ENCODE data around the gene P2RY6.

Gene P2RY6

GRCh38 chr11:73237471-73238290 is 34.5 kb upstream of the P2RY6 start:
- DNase-seq = no peak

- no peak for DNase-seq
These were observed 33.0 kb upstream of the P2RY6 start for GRCh38 chr11:73239111-73239521.

GRCh38 chr11:73239571-73240189 is 32.5 kb upstream of the P2RY6 start:
- DNase-seq = no peak

GRCh38 chr11:73240190-73240781 is 31.9 kb upstream of the P2RY6 start:
- DNase-seq = no peak

- DNase-seq = no peak
These were observed 30.8 kb upstream of the P2RY6 start for GRCh38 chr11:73241300-73241699.

DNA sequence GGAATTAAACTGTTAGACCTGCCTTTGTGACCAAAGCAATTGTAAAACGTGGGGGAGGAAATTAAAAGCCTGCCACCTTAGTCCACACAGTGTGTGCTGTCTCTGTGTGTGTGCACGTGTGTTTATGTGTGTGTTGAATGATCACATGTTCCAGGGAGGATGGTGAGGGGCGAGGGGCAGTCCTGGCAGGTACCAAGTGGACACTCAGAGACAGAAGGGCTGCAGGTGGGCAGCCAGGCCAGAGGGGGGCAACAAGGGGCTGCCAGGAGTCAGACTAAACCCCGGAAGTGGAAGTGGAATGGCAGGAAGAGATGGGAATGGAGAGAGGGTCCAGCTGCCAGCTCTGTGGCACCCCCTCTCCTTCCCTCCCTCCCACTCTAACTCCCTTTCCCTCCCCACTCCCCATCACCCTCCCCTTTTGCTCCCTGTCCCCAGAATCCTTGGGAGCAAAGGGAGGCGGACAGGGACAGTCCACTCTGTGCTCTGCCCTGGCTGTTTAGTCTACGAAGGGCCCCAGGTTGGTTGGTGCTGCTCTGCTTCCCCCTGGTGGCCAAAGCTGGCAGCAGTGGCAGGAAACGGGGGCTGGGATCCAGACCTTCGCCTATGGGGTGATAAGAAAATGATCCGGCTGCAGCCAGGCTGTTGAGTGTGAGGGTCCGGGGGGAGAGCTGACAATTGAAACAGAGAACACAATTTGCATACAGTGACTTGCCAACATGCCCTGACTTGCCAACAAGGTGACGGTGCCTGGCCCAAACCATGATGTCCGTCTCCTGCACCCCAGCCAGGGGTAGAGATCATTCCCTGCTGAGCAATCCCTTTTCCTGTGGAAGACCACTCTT is 29.7 kb upstream of the P2RY6 start:
- peak in 4 of 5 donors; percentile 20 to 60 (median 34) for DNase-seq

DNA sequence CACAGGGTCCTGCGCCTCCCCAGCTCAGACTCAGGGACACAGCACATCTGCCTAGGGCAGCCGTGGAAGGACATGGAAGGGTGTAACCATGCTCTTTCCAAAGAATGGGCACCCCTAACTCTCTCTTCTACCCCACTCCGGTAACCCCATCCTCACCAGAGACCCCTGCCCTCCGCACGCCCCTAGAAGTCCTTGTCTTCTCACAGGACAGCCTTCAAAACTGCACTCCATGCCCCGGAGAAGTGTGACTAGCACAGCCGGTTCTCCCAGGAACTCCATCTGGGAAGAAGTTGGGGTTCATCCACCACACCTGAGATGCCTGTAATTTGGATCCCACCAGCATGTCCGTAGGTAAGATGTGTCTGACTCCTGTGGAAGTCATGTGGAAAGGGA is 29.0 kb upstream of the P2RY6 start:
- no peak for DNase-seq

- DNase-seq = no peak
These were observed 27.4 kb upstream of the P2RY6 start for GRCh38 chr11:73244589-73245240.

DNA sequence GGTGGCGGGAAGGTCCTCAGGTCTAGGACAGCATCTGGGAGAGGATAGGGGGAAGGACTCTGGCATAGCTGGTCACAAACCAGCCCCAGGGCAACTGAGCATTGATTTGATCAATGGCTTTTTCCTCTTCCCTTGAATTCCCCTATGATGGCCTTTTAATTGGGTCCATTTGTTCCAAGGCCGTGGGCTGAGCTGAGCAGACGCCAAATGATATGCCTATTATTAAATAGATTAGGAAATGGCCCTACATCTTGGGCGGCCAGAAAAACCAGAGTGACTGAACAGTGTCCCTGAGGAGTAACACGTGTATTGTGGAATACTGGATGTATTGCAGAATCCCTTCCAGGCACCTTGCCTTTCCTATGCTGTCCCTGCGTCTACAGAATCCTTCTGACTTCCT is 26.7 kb upstream of the P2RY6 start:
- no peak for DNase-seq

DNA sequence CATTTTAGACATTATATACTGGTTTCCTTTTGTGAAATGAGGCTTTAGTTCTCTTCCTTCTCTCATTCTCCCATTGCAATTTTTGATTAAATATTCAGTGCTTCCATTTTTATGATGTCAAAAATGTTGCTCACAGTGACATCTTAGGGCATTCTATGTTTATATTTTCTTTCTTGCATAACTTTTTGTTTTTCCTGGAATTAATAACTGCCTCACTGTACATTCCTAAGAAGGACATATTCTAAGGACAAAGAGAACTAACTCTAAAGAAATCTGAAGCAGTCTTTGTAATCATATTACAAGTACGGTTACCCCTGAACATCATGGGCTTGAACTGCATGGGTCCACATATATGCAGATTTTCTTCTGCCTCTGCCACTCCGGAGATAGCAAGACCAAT is 25.8 kb upstream of the P2RY6 start:
- no peak for DNase-seq

- DNase-seq = peak in 1 of 5 donors; percentile 1
These were observed 23.5 kb upstream of the P2RY6 start for GRCh38 chr11:73248526-73249185.

DNA sequence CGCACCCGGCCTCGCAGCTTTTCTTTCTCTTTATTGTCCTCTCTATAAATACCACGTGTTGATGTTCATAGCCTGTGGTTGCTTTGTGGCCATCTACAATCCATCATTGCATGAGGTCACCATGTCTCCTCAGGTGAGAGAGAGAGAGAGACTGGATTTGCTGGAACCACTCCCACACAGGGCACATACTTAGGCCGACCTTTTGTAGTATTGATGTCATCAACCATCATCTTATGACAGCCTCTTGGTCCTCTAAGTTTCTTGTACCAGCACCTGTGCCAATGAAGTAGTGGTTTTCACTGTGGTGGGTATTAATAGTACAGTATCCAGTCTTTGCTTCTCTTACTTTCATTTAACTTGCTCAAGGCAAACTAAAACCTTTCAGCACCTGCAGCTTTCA is 22.8 kb upstream of the P2RY6 start:
- peak in 1 of 5 donors; percentile 1 for DNase-seq

GRCh38 chr11:73249853-73250783 is 22.0 kb upstream of the P2RY6 start:
- peak in 1 of 5 donors; percentile 33 for DNase-seq

DNA sequence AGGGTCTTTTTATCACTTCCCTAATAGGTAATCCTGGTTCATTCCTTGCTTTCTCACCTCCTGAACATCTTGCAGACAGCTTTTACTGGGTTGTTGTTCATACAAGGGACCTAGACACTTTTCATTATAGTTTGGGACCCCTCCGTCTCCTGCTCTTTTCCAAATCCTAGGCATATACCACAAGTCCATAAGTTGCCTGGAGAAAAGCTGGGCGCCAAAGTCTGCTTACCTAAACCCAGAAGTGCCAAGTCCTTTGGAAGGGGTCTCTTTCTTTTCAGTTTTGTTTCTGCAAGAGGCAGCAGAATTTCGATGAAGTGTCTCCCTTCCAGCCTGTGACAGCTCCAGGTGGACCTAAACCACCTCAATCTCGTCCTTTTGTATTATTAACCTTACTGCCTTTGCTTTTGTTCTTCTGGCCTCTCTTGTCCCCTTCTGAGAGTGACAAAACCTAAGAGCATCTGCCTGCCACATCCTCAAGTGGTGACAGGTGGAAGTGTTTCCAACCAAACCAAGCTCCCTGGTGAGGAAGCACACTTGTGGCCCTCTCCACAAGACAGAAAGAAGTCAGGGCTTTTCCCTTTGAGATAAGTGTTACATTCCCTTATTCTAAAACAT is 19.5 kb upstream of the P2RY6 start:
- DNase-seq = peak in 1 of 5 donors; percentile 41

DNA sequence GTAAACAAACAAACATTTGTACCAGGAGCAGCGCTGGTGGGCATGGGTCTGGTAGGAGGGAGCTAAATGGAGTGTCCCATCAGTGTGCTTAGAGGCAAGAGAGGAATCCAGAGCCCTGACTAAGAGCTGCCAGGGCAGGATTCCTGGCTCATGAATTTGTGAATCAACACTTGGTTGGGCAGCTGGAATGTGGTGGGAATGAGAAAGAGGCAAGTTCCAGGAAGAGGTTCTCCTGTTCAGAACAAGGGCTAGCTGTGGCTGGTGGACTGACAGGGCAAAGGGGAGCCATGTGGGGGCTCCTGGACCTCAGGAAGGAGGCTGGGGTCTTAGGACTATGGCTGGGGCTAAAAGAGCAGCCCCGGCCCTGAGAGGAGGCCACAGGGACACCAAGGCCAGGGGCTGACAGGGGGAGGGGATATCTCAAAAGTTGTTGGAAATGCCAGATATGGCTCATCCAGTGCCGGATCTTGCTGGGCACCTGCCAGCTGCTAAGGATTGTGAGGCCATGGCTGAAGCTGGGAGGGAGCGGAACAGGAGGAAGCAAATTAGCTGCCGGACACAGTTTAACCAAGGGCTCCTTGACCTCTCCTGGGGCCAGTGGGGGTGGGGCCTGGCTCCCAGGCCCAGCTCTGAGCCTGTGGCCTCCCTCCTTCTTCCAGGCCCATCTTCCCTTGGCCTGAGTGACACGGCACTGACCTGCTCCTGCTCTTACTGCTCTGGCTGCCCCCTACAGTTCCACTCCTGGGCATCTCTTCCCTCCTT is 14.6 kb upstream of the P2RY6 start:
- no peak for DNase-seq

DNA sequence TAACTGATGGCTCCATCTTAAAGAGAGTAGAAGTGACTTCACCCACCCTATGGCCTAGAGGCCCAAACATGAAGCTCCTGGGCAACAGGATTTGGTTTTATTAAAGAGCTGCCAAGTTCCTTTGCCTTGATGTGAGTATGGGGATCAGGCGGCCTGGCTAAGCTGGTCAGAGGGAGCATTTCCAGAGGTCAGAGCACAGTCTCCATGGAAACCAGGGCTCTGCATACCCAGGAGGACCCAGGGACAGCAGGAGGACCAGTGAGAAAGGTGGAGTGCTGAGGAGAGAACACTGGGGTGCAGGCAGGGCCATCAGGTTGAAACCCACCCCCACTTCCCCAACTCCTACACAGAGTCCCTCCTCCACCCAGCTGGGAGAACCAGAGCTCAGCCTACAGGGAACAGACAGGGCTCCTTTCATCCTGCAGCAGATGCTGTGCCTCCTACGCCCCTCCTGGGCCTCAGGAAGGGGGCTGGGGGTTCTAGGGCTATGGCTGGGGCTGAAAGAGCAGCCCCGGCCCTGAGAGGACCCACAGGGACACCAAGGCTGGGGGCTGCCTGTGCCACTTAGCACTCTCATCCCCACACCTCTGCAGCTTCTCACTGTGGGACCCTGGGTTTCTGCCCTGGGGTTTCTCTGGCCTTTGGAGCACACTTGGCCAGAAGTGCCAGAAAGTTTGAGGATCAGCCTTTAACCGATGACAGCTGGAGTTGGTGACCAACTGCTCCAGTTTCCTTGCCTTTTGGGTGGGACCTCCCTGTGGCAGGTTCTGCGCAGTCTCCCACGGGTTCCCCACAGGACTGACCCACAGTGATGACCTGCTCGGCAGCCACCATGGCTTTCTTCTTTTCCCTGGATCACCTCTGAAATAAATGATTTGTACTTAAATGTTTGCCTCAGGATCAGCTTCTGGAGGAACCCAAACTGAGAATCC is 13.8 kb upstream of the P2RY6 start:
- DNase-seq = no peak

- DNase-seq = no peak
These were observed 12.6 kb upstream of the P2RY6 start for GRCh38 chr11:73259406-73260126.

- DNase-seq = no peak
These were observed 12.0 kb upstream of the P2RY6 start for GRCh38 chr11:73260127-73260457.

All from T-helper 1 cell (primary cell).